ENCODE data around the gene EOGT.

Gene EOGT
- 24.6 to 26.8 reads per million in 2 donors for total RNA-seq

DNA sequence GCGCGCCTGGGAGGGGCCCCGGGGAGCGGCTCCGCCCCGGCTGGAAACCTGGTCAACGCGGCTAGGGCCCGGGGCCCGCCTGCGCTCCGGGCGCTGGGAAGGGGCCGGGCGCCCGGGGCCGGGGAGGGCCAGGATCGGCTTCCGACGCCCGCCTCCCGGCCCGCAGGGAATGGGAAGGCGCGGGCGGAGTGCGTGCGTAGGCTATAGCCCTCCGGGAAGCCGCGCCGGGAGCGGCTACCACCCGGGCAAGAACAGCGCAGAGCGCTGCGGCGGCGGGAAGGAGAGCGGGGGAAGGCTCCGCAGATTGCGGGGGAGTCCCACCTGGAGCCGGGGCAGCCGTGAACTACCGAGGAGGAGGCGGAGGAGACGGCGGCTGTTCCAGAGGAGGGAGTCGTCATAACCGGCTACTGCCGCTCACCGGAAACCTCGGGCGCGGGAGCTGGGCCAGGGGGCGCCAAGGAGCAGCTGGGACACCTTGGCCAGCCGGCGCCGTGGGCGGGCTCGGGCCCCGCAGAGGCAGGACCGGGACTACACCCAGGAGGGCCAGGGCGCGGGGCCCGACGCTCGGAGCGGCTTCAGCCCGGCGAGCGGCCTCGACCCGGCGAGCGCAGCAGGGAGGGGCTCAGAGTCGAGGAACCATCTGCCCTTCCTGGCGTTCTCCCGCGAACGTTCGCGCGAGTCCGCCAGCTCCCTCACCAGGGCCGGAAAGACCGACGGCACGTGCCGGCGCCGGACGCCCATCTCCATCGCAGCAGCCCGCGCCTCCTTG is at the start of gene EOGT:
Gene EOGT, minus strand, starts transcription at position 432 of the 769 bp plus-strand sequence. CDS start 3,838 bp downstream, outside the sequence.
- DNase-seq: peak; percentile 65 to 85 (median 73)

DNA sequence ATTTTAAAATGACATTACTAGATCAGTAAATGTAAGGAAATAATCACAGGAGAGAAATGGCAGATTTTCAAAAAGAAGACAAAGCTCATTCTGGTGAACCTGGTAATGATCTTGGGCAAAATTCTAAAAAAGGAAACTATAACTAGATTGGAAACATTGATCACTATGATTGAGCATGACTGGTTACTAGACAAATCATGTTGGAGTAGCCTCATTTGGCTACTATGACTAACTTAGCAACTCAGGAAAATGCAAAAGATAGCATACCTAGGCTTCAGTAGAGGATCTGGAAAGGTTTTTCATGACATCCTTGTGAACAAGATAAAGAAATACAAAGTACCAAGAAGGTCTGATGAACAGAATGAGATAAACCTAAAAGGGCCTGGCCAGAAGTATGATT is 46.2 kb upstream of the EOGT start:
- DNase-seq: no peak

- DNase-seq: no peak
Measured at GRCh38 chr3:69058947-69059224, 45.4 kb upstream of the EOGT start.

DNA sequence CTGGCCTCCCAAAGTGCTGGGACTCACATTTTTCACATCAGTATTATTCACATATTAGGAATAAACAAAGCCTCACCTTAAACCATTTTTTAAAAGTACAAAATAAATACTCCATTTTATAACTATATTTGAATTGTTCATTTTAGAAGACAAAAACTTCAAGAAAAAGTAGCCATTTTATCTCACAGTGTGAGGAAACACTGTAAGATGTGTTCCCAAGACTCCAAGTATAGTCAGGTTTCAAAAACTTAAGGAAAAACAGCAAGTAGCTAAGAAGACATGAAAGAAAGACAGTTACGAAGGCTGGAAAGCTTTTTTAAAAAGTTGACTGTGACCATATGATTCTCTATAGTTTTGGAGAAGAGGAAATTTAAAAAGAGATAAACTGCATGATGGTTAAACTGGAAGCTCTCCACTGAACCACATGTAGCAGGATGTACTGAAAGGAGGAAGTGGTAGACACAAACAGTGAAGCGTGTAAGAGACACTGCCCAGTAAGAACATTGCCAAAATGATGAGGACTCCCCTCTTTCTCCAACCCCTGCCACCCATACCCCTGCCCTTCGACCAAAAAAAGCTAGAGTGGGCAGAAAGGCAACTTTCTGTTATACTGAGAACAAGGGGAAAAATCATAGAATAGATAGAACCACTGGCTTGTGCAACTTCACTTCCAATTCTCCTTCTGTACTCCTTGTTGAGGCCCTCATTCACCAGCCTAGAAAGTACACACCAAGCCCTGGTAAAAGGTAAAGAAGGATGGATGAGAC is 44.9 kb upstream of the EOGT start:
- peak in 1 of 5 experiments; percentile 88 for DNase-seq

GRCh38 chr3:69052472-69052898 is 39.0 kb upstream of the EOGT start:
- DNase-seq: no peak

DNA sequence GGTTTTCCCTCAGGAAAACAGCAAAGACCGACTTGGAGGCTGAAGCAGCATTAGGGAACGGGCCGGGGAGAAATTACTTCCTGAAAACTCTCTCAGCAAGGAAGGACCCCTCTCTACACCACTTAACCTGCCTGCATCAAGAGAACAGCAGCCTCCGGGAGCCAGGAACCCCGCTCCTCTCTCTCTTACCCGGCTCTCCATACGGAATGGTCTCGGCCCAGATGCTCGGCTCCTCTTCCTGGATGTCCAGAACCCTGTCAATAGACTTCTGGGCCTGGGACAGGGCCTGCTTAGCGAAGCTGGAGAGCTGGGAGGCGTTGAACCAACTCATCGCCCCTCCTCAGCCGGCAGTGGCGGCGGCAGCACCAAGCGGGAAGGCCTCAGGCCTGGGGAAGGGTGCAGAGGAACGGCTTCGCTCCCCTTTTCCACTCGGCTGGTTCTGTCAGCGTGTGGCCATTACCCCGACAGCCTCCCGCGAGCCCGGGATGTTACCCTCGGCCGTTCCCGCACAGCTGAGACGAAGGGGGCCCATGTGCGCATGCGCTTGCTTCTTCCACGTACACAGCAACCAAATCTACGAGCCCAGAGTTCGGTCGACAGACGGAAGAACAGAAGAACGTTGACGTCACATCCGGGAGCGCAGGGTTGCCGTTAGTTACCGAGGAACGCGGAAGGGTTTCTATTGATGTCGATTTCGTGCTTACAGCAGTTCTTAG is 38.4 kb upstream of the EOGT start, which contains the start of gene TMF1:
Gene TMF1, minus strand, starts transcription at position 578 of the 716 bp plus-strand sequence. Its CDS starts 247 bp downstream, at position 331.
- peak; percentile 93 to 99 (median 96) for DNase-seq

- no peak for DNase-seq
Measured at GRCh38 chr3:69048990-69049389, 35.5 kb upstream of the EOGT start.

- no peak for DNase-seq
Measured at GRCh38 chr3:69044608-69045007, 31.1 kb upstream of the EOGT start.

DNA sequence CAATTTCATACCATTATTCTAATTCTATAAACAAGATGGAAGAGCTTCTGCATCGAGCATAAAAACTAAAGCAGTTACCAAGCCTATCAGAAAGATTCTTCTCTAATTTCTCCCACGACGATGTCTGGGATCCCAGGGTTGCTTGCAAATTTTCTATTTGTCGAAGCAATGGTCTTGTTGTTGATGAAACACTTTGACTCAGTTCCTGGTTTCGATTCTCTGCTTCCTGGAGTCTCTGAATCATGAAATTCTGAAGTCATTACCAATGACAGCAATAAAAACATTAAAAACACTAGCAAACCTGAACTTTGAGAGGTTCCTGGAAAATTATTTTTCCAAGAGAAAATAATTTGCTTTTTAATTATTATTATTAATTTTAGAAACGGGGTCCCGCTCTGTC is 20.0 kb upstream of the EOGT start:
- peak in 1 of 5 experiments; percentile 47 for DNase-seq

- no peak for DNase-seq
Measured at GRCh38 chr3:69032737-69033136, 19.3 kb upstream of the EOGT start.

- DNase-seq: peak in 1 of 5 experiments; percentile 35
Measured at GRCh38 chr3:69032142-69032541, 18.7 kb upstream of the EOGT start.

DNA sequence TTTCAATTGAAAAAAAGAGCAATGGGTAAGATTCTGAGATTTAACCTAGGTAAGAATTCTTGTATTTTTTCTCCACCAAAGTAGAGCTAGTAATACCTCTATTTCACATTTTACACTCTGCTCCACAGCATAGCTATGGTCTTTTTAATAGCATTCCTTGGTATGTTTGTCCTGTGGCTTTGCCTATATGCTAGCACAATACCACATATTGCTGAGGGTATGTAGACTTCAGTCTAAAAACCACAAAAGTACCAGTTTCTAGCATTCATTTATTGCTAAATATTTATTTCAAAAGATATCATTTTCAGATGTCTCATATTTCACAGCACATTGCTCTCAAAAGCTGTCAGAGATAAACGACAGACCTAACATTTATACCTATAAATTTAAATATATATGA is 18.2 kb upstream of the EOGT start:
- no peak for DNase-seq

- DNase-seq: no peak
Measured at GRCh38 chr3:69020857-69021256, 7.4 kb upstream of the EOGT start.

DNA sequence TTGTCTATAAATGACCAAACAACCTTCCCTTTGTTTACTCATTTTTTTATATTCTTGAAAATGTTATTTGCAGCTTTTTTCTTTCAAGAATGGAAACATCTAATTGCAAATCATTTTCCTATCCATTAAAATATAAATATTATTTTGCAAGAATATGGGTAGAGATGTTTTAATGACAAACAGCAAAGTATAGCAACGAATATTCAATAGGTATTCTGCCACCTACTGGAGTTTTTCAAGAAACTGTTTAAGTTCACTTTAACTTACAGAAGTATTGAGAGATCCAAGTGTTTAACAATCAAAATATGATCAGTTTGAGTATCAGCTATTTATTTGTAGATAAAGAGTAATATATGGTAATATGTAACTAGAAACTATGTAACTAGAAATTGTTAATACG is 6.9 kb upstream of the EOGT start:
- no peak for DNase-seq

DNA sequence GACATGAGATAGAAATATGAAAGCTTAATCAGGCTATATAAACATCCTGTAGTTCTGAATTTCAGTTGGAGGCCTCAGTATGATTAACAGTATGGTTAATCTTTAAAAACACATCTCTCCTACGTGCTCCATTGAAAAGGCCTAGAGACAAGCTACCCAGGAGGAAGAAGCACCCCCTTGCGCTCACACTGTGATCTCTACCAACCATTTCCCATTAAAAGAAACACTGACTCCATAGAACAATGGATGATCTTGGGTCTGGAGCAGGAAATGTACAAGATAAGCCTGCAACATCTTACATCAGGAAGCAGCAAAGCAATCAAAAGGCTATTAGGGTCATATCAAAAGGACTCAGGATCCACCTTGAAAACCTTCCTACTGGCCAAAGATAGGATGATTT is 3.4 kb upstream of the EOGT start:
- DNase-seq: no peak

- DNase-seq: no peak
Measured at GRCh38 chr3:69016102-69016501, 2.6 kb upstream of the EOGT start.

- no peak for DNase-seq
Measured at GRCh38 chr3:69014022-69014580, 617 bp upstream of the EOGT start.

GRCh38 chr3:69012800-69013252 is 658 bp downstream of the EOGT start:
- peak in 1 of 5 experiments; percentile 10 for DNase-seq

GRCh38 chr3:69012100-69012799 is 1.2 kb downstream of the EOGT start:
- no peak for DNase-seq

DNA sequence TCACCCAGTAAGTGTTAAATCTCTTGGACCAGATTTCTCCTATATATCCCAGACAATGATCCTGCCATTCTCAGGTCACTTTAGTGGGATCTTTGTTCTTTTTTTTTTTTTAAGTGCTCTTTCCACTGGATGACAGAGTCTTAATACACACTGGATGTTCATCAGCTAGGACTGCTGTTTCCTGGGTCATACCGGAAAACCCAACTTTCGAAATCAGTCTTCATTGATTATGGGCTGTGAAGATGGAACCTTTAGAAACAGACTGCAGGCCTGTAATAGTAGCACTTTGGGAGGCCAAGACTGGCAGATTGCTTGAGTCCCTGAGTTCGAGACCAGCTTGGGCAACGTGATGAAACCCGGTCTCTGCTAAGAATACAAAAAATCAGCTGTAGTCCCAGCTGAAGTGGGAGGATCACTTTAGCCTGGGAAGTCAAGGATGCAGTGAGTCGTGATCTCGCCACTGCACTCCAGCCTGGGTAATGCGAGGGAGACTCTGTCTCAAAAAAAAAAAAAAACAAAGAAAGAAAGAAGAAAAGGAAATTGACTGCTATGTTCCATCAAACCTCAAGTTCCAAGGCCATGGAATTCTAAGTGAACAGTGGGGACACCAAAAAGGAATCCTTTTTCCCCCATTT is 2.3 kb downstream of the EOGT start:
- DNase-seq: no peak

DNA sequence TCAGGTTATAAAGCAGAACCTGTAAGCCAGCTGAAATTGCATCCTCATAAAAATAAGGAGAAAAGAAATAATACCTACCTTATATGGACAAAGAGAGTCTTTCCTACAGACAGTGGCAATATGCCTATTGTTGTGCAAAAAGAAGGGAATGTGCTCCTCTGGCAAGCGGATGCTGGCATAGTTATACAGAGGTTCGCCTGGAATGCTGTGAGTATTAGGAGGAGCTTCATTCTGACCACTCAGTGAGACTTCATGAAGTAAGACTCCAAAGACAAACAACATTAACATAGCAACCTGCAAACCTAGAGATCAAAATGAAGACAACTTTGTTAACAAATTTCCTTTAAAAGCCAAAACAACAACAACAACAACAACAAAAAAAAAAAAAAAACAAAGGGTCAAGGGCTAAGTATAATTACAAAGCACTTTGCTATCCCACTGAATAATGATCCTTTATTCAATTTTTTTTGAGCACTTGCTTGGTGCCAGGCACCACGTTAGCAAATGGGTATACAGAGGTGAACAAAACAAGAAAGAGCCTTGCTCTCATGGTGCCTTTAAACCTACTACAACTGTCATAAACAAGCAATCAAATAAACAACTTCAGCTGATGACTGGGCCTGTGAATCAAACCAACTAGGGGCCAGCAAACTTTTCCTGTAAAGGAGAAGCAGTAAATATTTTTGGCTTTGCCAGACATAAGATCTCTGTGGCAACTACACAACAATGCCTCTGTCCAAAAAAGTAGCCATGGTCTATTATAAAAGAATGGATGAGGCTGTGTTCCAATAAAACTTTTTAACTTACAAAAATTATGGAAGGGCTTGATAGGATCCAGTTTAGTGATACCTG is 3.7 kb downstream of the EOGT start:
- DNase-seq: no peak
